SIG-M5 treated with dmso at 0.1 percent for 504 hours (cell line): ENCODE data around the gene SLC43A2.

Experiments used
- DNase-seq: peaks from one replicate; lab custom pipeline; 2025; ENCODE audit not compliant: unreplicated experiment; lab: John Stamatoyannopoulos, UW

SLC43A2 gene

GRCh38 chr17:1643999-1644492 lies 15.4 kb upstream of the SLC43A2 start:
- DNase-seq: no peak

- peak; percentile 14 for DNase-seq
Measured at GRCh38 chr17:1643293-1643998, 14.8 kb upstream of the SLC43A2 start.

GRCh38 chr17:1641065-1641403 lies 12.4 kb upstream of the SLC43A2 start:
- DNase-seq: no peak

- no peak for DNase-seq
Measured at GRCh38 chr17:1640329-1641064, 11.9 kb upstream of the SLC43A2 start.

- no peak for DNase-seq
Measured at GRCh38 chr17:1639549-1640180, 11.0 kb upstream of the SLC43A2 start.

GRCh38 chr17:1638624-1639300 lies 10.1 kb upstream of the SLC43A2 start:
- no peak for DNase-seq

GRCh38 chr17:1638171-1638590 lies 9.5 kb upstream of the SLC43A2 start:
- DNase-seq: no peak

GRCh38 chr17:1636732-1637285 lies 8.2 kb upstream of the SLC43A2 start:
- no peak for DNase-seq

GRCh38 chr17:1635675-1636465 lies 7.2 kb upstream of the SLC43A2 start:
- no peak for DNase-seq

GRCh38 chr17:1634841-1635650 lies 6.4 kb upstream of the SLC43A2 start:
- no peak for DNase-seq

GRCh38 chr17:1630662-1631061 lies 2.0 kb upstream of the SLC43A2 start:
- DNase-seq: peak; percentile 26

GRCh38 chr17:1629504-1630310 lies 1.1 kb upstream of the SLC43A2 start:
- DNase-seq: peak; percentile 53

GRCh38 chr17:1628856-1629503 lies 346 bp upstream of the SLC43A2 start:
- peak; percentile 85 for DNase-seq

- peak; percentile 89 for DNase-seq
Measured at GRCh38 chr17:1627182-1627981, 1.3 kb downstream of the SLC43A2 start.

GRCh38 chr17:1626333-1626732 lies 2.3 kb downstream of the SLC43A2 start:
- no peak for DNase-seq

- no peak for DNase-seq
Measured at GRCh38 chr17:1625581-1625980, 3.1 kb downstream of the SLC43A2 start.

- DNase-seq: no peak
Measured at GRCh38 chr17:1625053-1625452, 3.6 kb downstream of the SLC43A2 start.
